KOPT-K1 (cell line): Measurements from ENCODE around the gene CPZ.

Experiments
- H3K27ac ChIP-seq: fragments of 200-600 bp; sonication (generic); 2 replicates; pipeline ENCODE4 v1.5.1; 2016; ENCODE audit warnings: antibody characterized with exemption, mild to moderate bottlenecking, low read depth, low read length; ENCODE audit not compliant: poor library complexity, severe bottlenecking
- H3K36me3 ChIP-seq: fragments of 200-600 bp; sonication (generic); 2 replicates; pipeline ENCODE4 v1.5.1; 2017; ENCODE audit warnings: antibody characterized with exemption, mild to moderate bottlenecking, low read length, moderate library complexity; ENCODE audit not compliant: insufficient read depth
- H3K9me3 ChIP-seq: fragments of 200-600 bp; sonication (generic); 2 replicates; pipeline ENCODE4 v1.5.1; 2017; ENCODE audit warnings: antibody characterized with exemption, low read length, mild to moderate bottlenecking; ENCODE audit not compliant: insufficient read depth, poor library complexity, severe bottlenecking

CPZ gene

DNA sequence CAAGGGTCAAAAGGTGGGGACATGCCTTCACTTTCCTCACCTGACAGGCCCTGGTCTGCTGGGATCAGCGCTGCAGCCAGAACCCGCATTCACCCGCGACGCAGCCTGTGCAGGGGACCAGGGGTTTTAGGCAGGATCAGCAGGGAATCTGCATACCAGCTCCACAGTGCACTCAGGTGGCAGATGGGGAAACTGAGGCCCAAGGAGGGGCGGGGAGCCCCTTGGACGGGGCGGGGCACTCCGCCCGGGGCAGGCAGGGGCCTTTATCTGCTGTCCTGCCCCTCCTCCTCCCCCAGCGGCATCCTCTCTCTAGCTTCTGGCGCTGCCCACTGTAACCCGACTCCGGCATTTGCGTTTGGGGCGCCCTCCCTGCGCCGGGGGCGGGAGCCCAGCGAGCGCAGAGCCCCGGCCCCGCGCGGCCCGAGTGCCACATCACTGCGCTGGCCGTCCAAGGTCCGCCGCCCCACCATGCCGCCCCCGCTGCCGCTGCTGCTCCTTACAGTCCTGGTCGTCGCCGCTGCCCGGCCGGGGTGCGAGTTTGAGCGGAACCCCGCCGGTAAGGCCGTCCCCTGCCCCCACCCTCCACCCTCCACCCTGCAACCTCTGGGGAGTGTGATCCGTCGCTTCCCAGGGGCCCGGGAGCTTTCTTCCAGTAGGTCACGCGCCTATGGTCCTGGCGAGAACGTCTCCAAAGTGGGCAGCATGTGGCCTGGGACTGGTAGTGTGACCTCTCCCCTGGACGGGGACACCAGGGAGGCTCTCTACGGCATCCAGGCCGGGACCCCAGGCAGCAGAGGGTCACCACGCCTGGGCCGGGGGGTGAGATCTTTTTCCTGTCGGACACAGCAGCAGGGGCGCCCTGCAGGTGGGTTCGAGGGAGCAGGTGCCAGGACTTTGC is at the start of gene CPZ:
Gene CPZ (plus strand): TSS at position 400 of the 898 bp plus-strand sequence. CDS start 69 bp downstream, at position 469.
- H3K9me3 ChIP-seq = no peaks in the 10 kb centered on the region
- H3K27ac ChIP-seq = no peak within 1 kb of the TSS
- no peaks in the 10 kb centered on the region for H3K36me3 ChIP-seq

DNA sequence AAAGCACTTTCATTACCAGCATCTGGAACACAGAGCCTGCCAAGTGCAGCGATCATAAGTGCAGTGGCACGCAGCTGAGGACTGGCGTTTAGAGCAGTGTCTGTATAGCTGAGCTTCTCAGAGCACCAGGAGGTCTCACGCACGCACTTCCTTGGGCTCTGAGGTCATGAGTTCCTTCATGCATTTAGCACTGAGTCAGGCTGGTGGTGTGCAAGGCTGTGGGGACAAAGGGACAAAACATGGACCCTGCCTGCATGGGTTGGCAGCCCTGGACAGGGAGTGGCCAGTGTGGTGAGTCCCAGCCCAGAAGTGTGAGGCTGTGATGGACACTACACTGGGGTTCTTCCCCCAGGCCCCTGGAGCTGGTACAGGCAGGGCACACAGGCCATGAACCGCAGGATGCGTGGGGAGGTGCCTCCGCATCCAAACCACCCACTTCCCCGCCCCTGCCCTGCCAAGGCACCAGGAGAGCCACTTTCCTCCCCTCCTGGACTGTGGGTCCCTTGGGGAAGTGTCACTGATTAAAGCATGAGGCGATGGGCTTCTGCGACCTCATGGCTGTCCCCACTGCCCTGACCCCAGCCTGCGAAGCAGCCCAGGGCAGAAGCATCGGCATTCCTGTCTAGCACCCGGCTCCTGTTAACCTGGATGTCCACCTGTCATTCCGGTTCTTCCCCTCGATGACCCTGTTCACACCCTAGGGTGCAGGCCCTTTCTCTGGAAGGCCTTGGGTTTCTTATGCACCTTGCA is 49.6 kb upstream of the CPZ start:
- H3K27ac ChIP-seq = no peak overlapping the region
- no peaks in the 10 kb centered on the region for H3K9me3 ChIP-seq
- no peaks in the 10 kb centered on the region for H3K36me3 ChIP-seq

- H3K9me3 ChIP-seq = no peaks in the 10 kb centered on the region
Measured at GRCh38 chr4:8543623-8544022, 48.9 kb upstream of the CPZ start.

GRCh38 chr4:8544282-8544681 is 48.3 kb upstream of the CPZ start:
- Histone ChIP-seq H3K36me3 (no peaks in the 10 kb centered on the region), H3K27ac (no peak overlapping the region), H3K9me3 (no peaks in the 10 kb centered on the region)

More at GRCh38 chr4:8543623-8544022, 48.9 kb upstream of the CPZ start:
- Histone ChIP-seq H3K27ac (no peak overlapping the region), H3K36me3 (no peaks in the 10 kb centered on the region)

DNA sequence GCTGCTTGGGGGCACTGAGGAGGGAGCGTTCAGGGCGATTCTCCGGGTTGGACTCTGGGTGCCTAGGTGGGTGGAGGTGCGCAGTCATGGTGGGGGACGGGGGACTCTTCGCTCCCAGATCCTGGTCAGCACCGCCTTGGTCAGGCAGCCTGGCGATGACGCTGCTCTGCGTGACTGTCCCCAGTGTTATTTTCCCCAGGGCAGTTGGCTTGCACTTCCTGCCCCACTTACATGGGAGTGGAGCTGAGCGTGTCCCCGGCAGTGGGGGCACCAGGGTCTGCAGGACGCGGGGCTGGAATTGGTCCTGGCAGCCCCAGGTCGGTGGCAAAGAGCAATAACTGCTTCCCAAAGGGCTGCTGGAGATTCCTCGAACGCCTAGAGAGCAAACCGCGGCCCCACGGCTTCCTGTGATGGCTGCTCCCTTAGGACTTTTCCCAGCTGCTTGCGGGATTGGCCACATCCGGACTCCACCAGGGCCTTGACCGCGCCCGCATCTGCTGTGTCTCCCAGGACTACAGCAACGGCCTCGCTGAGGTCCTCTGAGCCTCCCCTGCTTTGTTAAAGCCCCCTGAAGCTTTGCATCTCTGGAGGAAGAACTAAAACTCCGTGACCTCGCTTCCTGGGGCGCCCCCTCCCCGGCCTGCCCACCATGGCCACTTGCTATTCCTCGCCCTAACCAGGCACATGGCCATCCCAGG is 47.7 kb upstream of the CPZ start:
- Histone ChIP-seq H3K27ac (no peak overlapping the region), H3K36me3 (no peaks in the 10 kb centered on the region), H3K9me3 (no peaks in the 10 kb centered on the region)

- Histone ChIP-seq H3K36me3 (no peaks in the 10 kb centered on the region), H3K9me3 (no peaks in the 10 kb centered on the region), H3K27ac (no peak overlapping the region)
Measured at GRCh38 chr4:8545439-8545765, 47.2 kb upstream of the CPZ start.

DNA sequence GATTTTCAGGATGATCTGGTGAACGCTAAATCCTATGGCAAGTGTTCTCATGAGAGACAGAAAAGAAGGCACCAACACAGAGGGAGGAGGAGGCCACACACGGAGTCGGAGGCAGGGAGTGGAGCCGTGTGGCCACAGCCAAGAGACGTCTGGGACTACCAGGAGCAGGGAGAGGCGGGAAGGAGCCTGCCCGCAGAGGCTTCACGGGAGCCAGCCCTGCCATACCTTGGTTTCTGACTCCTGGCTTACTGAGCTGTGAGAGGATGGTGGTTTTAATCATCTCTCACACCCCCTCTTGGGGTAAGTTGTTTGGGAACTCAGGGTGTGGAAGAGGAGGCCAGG is 45.8 kb upstream of the CPZ start:
- H3K27ac ChIP-seq = no peak overlapping the region
- no peaks in the 10 kb centered on the region for H3K36me3 ChIP-seq
- H3K9me3 ChIP-seq = no peaks in the 10 kb centered on the region

- Histone ChIP-seq H3K9me3 (no peaks in the 10 kb centered on the region), H3K36me3 (no peaks in the 10 kb centered on the region), H3K27ac (no peak overlapping the region)
Measured at GRCh38 chr4:8547108-8547911, 45.3 kb upstream of the CPZ start.

DNA sequence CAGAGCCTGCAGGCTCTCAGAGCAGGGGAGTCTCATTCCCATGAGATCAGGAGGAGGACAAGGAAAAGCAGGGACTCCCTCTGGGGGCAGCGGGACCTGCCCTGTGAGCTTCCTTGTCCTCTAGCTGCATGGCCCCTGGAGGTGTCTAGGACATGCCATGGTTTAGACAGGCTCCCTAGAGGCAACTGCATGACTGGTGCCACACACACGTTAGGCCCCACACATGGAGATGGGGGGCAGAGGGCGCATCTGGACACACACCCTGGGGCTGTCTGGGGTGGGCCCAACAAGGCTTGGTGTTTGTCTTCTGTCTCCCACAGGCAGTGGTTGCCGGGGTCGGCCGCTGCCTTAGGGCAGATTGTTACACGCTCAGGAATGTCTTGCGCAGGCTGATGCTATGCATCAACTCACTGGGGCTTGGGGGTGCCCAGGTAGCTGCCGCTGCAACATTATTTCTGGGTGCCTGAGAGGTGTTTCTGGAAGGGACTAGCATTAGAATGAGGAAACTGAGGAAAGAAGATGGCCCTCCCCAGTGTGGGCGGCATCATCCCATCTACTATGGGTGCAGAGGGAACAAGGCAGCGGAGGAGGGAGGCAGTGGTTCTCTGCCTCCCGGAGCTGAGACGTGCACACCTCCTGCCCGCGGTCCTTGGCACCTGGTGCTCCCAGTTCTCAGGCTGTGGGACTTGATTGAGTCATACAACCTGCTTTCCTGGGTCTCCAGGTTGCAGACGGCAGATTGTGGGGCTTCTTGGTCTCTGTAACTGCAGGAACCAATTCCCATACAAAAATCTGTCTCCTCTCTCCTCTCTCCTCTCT is 44.4 kb upstream of the CPZ start:
- Histone ChIP-seq H3K36me3 (no peaks in the 10 kb centered on the region), H3K27ac (no peak overlapping the region), H3K9me3 (no peaks in the 10 kb centered on the region)

DNA sequence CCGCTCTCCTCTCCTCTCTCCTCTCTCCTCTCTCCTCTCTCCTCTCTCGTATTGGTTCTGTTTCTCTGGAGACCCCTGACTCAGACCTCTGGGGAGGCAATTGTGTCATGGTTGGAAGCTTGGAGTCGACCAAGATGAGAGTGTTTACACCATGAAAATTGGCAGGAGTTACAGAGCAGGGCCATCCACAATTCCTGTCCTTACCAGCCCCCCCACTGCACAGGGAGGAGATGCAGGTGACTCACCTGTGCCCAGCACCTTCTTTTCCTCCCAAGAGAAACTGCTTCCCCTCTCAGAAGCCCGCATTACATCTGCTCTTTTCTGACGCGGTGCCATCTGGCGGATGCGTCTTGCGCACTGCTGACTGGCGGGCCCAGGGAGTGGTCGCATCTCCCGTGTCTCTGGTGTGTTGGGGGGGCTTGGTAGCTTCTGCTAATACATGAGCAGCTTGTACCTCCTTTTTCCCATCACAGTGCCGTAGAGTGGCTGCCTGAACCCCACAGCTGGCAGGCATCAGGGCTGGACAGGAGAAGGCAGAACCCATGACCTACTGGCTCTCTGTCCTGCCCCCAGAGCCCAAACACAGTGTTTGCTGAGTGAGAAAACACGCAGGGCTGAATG is 43.7 kb upstream of the CPZ start:
- Histone ChIP-seq H3K27ac (no peak overlapping the region), H3K9me3 (no peaks in the 10 kb centered on the region), H3K36me3 (no peaks in the 10 kb centered on the region)

- Histone ChIP-seq H3K36me3 (no peaks in the 10 kb centered on the region), H3K9me3 (no peaks in the 10 kb centered on the region), H3K27ac (no peak overlapping the region)
Measured at GRCh38 chr4:8549352-8549931, 43.1 kb upstream of the CPZ start.

DNA sequence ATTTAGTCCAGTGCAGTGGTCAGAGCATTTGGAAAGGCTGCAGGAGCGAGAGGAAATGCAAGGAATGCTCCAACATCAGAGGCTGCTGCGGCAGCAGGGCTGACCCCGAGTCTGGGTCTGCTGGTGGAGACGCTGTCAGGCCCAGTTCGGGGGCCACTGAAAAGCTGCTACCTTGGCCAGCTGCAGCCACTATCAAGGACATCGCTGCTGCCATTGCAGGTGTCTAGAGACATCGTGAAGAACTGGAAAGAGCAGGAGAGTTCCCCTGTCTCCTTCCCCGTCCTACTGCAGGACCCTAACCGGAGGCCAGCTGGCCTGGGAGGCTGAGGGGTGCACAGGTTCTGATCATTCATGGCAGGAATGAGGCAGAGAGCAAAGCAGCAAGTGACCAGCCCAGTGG is 41.9 kb upstream of the CPZ start:
- H3K36me3 ChIP-seq = no peaks in the 10 kb centered on the region
- H3K27ac ChIP-seq = no peak overlapping the region
- H3K9me3 ChIP-seq = no peaks in the 10 kb centered on the region

- Histone ChIP-seq H3K27ac (no peak overlapping the region), H3K36me3 (no peaks in the 10 kb centered on the region), H3K9me3 (no peaks in the 10 kb centered on the region)
Measured at GRCh38 chr4:8552024-8552423, 40.5 kb upstream of the CPZ start.
